ENCODE measurements around the gene SLC29A2. TPM values are rescaled to one million over a fixed set of nuclear protein-coding genes. Genes with fewer than 3 reads are reported as not detected.

SLC29A2 gene
- polyA plus RNA-seq, 1 of the 3 experiments (the other 2 are of a cell fraction), result 3.2 TPM

DNA sequence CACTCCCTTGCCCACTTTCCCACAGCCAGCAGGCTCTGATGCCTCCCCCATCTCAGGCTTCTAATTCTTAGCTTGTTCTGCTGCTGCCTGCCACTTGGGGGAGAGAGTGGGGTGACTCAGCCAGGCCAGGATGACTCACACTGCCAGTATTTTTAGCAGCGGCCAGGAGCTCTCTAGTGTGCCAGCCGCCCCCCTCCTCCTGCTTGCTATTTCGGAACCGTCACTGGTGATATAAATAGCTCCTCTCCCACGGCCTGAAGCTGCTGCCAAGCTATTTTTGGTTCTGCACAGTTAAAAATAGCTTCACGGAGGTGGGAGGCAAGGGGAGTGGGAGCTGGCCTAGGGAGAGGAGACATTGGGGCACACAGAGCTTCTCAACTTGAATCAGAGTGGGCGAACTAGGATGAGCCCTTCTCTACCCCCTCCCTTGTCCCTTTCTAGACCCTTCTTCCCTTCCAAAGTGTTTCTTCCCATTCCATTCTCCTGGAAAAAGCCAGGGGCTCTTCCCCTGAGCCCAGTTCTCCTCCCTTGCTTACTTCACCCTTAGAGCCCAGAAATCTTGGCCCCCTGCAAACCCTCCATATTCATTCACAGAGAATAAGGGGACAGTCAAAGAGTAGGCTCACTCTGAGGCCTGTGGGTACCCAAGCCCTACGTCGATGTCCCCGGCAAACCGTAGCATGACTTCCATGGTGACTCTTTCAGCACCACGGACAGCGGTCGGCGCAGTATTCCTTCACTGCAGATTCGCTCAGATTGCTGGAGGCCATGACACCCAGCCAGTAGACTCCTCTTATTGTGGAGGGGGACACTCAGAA, 46.8 kb upstream of the SLC29A2 start (continued):
- no peak for TF ChIP-seq TAF1 (IDR thresholded peaks at IDR 0.05; ENCODE audit: borderline replicate concordance, low read depth, low read length)
- TF ChIP-seq EZH2phosphoT487 (IDR thresholded peaks at IDR 0.05; ENCODE audit: borderline replicate concordance, low read depth), result no peak
- TF ChIP-seq, protein P1, sequence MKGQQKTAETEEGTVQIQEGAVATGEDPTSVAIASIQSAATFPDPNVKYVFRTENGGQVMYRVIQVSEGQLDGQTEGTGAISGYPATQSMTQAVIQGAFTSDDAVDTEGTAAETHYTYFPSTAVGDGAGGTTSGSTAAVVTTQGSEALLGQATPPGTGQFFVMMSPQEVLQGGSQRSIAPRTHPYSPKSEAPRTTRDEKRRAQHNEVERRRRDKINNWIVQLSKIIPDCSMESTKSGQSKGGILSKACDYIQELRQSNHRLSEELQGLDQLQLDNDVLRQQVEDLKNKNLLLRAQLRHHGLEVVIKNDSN (IDR thresholded peaks at IDR 0.05; ENCODE audit: borderline replicate concordance, low read depth), result no peak
- no peak for TF ChIP-seq YY1 (IDR thresholded peaks at IDR 0.05; ENCODE audit: low read depth)
- TF ChIP-seq SMC3 (IDR thresholded peaks at IDR 0.05; ENCODE audit: low read depth, low read length), result peak; percentile 37; the same call in 1 of the 2 replicates
- TF ChIP-seq, protein P2, sequence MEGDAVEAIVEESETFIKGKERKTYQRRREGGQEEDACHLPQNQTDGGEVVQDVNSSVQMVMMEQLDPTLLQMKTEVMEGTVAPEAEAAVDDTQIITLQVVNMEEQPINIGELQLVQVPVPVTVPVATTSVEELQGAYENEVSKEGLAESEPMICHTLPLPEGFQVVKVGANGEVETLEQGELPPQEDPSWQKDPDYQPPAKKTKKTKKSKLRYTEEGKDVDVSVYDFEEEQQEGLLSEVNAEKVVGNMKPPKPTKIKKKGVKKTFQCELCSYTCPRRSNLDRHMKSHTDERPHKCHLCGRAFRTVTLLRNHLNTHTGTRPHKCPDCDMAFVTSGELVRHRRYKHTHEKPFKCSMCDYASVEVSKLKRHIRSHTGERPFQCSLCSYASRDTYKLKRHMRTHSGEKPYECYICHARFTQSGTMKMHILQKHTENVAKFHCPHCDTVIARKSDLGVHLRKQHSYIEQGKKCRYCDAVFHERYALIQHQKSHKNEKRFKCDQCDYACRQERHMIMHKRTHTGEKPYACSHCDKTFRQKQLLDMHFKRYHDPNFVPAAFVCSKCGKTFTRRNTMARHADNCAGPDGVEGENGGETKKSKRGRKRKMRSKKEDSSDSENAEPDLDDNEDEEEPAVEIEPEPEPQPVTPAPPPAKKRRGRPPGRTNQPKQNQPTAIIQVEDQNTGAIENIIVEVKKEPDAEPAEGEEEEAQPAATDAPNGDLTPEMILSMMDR (IDR thresholded peaks at IDR 0.05), result peak; percentile 62
- TF ChIP-seq RAD21 (IDR thresholded peaks at IDR 0.05; ENCODE audit: low read length), result peak; percentile 51
- TF ChIP-seq EP300 (IDR thresholded peaks at IDR 0.05; ENCODE audit: borderline replicate concordance in 1 of 2, low read depth in 1 of 2, low read length in 1 of 2), result peak in 1 of 2 experiments; percentile 36; a peak in 1 of 4 replicates
- no peak for TF ChIP-seq RFX5 (IDR thresholded peaks at IDR 0.05; ENCODE audit: low read length)

DNA sequence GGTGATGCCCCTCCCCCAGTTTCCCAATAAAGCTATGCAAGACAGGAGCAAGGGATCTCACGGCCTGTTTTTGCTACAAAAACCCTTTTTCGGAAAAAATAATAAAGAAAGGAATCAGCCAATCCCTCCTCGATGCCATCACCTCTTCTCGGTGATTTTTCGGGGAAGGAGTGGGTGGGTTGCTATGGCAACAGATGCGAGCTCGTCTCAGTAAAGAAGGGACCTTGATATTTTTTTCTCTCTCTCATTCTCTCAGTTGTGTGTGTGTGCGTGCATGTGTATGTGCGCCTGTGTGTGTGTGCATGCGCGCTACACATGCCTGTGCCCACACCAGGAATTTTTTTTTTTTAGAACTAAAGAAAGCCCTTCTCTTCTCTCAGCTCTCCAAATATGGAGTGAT, 45.4 kb upstream of the SLC29A2 start:
- Histone ChIP-seq H3F3A (replicated peaks; ENCODE audit: insufficient read depth) (peaks cover 16% of the 10 kb centered on the region), H3K27me3 (ENCODE audit: insufficient read depth) (peaks cover 33% of the 10 kb centered on the region), H4K20me1 (ENCODE audit: insufficient read depth) (peaks cover 29% of the 10 kb centered on the region), H3K36me3 (replicated peaks in 1 of 2; ENCODE audit: control insufficient read depth in 1 of 2, insufficient read depth in 2 of 2, low read length in 1 of 2) (no peaks in the 10 kb centered on the region), H3K4me1 (ENCODE audit: control insufficient read depth in 1 of 2, insufficient read depth in 2 of 2, low read depth in 1 of 2, low read length in 1 of 2) (peaks cover 4 to 14% of the 10 kb centered on the region in 2 experiments; a peak in 2 of 4 replicates), H3K79me2 (ENCODE audit: insufficient read depth) (no peaks in the 10 kb centered on the region), H3K9me3 (no peaks in the 10 kb centered on the region), H2AFZ (ENCODE audit: low read depth) (no peak overlapping the region), H3K27ac (ENCODE audit: low read depth in 2 of 2, low read length in 1 of 2) (no peak overlapping the region), H3K9ac (no peak overlapping the region), H3K9me2 (no peaks in the 10 kb centered on the region), H3K4me3 (ENCODE audit: low read depth in 2 of 2, low read length in 1 of 2) (no peak overlapping the region), H3K4me2 (no peak overlapping the region)
- CTCF ChIA-PET, result interaction anchor here (0.8 to 22.6 kb wide), 9 partner anchors 3 to 261 kb away, joined by 3 to 617 read pairs (median 10); partner anchors contain the start of genes MRPL11, NPAS4 and RBM4B
- WGBS (ENCODE audit: low lambda C conversion rate), result 65% methylated on average over 11 of the region's 11 CpGs
- POLR2A ChIA-PET, result interaction anchor here (1.0 kb wide), 1 partner anchor 22 kb away, joined by 3 read pairs; the partner anchor contains the start of gene MRPL11
- no peak for DNase-seq
- TF ChIP-seq, protein P3, sequence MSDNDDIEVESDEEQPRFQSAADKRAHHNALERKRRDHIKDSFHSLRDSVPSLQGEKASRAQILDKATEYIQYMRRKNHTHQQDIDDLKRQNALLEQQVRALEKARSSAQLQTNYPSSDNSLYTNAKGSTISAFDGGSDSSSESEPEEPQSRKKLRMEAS (IDR thresholded peaks at IDR 0.05; ENCODE audit: low read depth), result no peak
- TF ChIP-seq TCF12 (IDR thresholded peaks at IDR 0.05) (no peak), FOSL2 (IDR thresholded peaks at IDR 0.05; ENCODE audit: borderline replicate concordance, low read depth) (no peak), CHD2 (IDR thresholded peaks at IDR 0.05; ENCODE audit: low read length, partially characterized antibody) (no peak), NFIC (IDR thresholded peaks at IDR 0.05; ENCODE audit: borderline replicate concordance) (no peak), NRF1 (IDR thresholded peaks at IDR 0.05; ENCODE audit: low read depth, low read length) (no peak), EZH2phosphoT487 (IDR thresholded peaks at IDR 0.05; ENCODE audit: borderline replicate concordance, low read depth) (no peak), GABPA (IDR thresholded peaks at IDR 0.05; ENCODE audit: low read depth) (no peak), ELF1 (IDR thresholded peaks at IDR 0.05) (no peak), EP300 (IDR thresholded peaks at IDR 0.05; ENCODE audit: borderline replicate concordance in 1 of 2, low read depth in 1 of 2, low read length in 1 of 2) (no peak), MEF2A (IDR thresholded peaks at IDR 0.05; ENCODE audit: borderline replicate concordance, low read depth) (no peak), MXI1 (IDR thresholded peaks at IDR 0.05; ENCODE audit: low read depth, low read length) (no peak), JUND (IDR thresholded peaks at IDR 0.05) (no peak)
- TF ChIP-seq, protein P4, sequence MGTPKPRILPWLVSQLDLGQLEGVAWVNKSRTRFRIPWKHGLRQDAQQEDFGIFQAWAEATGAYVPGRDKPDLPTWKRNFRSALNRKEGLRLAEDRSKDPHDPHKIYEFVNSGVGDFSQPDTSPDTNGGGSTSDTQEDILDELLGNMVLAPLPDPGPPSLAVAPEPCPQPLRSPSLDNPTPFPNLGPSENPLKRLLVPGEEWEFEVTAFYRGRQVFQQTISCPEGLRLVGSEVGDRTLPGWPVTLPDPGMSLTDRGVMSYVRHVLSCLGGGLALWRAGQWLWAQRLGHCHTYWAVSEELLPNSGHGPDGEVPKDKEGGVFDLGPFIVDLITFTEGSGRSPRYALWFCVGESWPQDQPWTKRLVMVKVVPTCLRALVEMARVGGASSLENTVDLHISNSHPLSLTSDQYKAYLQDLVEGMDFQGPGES (IDR thresholded peaks at IDR 0.05; ENCODE audit: low read depth, low read length), result no peak
- TF ChIP-seq, protein P2 (IDR thresholded peaks at IDR 0.05), result no peak
- TF ChIP-seq, protein P5, sequence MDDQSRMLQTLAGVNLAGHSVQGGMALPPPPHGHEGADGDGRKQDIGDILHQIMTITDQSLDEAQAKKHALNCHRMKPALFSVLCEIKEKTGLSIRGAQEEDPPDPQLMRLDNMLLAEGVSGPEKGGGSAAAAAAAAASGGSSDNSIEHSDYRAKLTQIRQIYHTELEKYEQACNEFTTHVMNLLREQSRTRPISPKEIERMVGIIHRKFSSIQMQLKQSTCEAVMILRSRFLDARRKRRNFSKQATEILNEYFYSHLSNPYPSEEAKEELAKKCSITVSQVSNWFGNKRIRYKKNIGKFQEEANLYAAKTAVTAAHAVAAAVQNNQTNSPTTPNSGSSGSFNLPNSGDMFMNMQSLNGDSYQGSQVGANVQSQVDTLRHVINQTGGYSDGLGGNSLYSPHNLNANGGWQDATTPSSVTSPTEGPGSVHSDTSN (IDR thresholded peaks at IDR 0.05), result no peak
- TF ChIP-seq, protein P1 (IDR thresholded peaks at IDR 0.05; ENCODE audit: borderline replicate concordance, low read depth), result no peak

Data from SK-N-SH (cell line).